HG02943 (cell line): Measurements from ENCODE around the gene DENND4C.
"Not testable (repeated sequence)": the region's sequence is repeated elsewhere in the genome, so short reads cannot be mapped to it uniquely, and the experiment has no call there.

Experiments used
- ATAC-seq: cut with Tn5 transposase; IDR thresholded peaks from one replicate; pipeline ENCODE4 v1.9.1; 2021; ENCODE audit warnings: mild to moderate bottlenecking, low read depth, moderate library complexity; ENCODE audit not compliant: unreplicated experiment

DENND4C gene

DNA sequence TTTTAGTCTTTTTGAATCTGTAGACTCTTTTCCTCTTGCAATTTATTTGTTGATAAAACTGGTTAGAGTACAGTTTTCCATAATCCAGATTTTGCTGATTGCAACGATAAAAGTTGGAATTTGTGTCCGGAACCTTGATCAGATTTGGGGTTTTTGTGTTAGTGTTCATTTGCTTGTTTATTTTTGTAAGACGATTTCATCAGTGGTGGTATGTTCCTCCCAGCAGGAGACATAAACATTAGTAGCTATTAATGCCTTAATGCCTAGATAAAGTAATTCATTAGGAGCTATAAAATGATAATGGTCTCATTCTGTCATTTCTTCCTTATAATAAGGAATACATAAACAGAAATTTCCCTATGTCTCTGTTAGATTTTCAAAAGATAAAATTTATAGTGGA is 128.2 kb downstream of the DENND4C start:
- ATAC-seq, result no peak

DNA sequence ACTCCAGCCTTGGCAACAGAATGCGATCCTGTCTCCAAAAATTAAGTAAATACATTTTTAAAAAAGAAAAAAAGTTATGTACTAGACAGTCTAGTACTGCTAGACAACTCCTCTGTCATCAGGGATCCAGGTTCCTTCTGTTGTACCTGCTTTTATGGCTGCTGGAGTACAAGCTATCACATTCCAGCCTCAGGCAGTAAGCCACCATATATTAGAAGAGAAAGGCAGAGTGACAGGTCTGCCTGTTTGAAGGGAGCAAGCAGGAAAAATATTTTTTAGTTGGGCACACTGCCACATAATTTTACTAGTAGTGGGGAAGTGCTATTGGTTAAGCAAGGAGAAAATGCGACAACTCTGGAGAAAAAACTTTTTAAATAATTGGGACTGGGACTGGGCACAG is 138.6 kb downstream of the DENND4C start:
- no peak for ATAC-seq

DNA sequence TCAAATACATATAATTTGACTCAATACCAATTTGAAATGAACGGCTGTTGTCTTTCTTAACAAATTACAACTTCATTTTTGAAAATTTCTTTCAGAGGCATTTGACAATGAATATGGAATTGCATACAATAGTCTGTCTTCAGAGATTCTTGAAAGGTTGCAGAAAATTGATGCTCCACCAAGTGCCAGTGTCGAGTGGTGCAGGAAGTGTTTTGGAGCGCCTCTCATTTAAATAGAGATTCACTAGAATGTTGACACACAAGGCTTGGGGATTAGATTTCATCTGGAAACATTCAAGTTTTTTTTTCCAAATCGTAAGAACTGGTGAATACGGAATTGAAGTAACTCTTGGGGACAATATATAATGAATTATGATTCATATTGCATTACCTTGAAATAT is 141.4 kb downstream of the DENND4C start:
- ATAC-seq, result no peak

DNA sequence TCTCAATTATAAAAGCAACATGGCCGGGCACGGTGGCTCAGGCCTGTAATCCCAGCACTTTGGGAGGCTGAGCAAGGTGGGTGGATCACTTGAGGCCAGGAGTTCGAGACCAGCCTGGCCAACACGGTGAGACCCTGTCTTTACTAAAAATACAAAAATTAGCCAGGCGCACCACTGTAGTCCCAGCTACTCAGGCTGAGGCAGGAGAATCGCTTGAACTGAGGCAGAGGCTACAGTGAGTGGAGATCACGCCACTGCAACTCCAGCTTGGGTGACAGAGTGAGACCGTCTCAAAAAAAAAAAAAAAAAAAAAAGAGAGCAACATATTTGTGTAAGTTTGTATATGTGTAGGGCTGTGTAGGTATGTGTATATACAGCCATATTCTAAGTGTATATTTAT is 142.1 kb downstream of the DENND4C start:
- ATAC-seq, result no peak

DNA sequence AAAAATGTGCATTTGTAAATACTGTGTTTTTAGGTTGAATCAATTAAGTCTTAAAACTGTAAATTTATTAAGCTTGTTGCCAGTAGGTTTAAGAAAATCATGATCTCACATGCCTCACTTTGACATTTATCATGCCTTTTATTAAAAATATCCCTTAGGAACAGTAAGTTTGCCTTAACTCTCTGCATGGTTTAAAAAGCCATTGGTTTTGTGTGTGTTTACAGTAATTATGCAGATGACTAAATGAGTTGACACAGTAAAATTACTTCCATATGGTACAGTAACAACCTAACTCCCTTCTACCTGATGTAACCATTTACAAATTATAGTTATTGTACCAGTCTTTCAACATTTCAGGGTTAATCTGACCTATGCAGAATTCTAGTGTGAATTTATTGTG is 143.0 kb downstream of the DENND4C start:
- no peak for ATAC-seq

DNA sequence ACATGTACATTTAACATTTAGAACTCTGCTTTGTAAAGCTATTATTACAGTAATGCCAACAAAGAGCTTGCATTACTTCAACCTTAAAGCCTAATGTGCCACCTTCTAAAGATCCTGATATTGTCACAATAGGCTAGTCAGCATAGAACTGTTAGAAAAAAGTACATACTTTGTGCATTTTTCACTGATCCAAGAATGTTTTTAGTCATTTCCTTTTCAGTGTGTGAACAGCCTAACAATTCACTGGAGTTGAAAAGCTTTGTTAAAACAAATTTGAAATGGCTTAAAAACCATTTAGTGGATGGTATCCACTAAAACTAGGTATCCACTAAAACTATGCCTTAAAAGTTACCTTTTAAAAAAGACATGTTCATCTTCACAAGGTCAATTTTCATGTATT is 145.0 kb downstream of the DENND4C start:
- no peak for ATAC-seq

DNA sequence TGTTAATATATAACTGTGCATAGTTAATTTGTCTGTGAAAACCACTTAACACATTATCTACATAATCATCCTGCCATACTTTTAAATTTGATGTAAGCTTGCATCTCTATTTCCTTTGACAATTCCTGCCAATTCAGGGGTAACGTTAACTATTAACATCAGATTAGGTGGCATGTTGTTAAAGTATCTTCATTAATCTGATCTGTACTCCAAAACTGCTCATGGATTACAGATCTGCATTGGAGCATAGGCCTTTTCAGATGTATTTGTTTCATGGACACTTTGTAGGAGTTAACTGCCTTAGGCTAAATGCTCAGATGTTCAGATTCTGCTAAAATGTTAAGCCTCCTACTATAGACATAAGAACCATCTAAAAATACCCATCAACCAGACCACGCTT is 146.4 kb downstream of the DENND4C start:
- no peak for ATAC-seq

DNA sequence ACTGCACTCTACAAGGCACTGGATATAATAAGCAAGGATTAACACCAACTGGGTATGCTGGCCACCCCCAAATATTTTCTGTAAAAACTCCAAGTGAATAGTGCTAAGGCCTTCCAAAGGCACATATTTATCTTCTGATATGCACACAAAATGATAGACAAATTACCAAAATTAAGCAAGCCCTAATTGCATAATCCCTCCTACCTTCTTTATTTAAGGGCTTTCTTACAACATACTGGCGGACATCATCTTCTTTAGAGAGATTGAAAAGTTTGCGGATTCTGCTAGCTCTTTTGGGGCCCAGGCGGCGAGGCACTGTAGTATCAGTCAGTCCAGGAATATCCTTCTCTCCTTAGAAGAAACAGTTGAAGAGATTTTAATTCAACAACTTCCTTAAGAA is 147.7 kb downstream of the DENND4C start:
- no peak for ATAC-seq

DNA sequence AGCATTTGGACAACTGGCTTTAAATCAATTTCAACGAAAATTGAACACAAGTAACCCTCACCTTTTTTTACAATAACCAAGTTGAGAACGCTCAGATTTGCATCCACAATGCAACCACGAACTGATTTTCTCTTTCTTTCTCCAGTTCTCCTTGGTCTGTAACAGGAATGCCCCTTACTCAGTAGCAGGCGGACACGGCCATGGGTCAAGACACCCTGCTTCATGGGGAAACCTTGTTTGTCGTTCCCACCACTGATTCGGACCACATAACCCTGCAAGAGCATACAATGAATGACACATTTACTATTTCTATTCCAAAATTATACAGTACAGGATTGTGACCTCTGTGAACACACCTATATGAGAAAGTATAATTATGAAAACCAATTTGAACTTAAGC is 148.2 kb downstream of the DENND4C start:
- ATAC-seq, result no peak

DNA sequence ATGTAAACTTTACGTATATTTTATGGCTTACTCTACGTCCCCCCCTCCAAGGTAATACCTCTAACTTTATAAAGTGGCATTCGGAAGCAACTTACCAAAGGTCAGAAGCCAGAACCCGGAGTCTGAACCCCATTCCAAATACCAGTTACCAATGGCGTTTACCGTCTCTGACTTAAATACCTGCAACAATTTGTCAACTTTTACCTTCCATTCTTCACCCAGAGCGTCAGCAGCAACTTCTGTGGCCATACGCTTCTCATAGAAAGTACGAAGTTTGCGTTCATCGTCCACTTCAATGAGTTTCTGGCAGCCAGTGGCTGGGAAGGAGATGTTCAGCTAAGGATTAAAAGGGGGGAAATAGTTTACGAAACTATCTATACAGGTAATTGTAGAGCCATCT is 148.8 kb downstream of the DENND4C start:
- no peak for ATAC-seq

DNA sequence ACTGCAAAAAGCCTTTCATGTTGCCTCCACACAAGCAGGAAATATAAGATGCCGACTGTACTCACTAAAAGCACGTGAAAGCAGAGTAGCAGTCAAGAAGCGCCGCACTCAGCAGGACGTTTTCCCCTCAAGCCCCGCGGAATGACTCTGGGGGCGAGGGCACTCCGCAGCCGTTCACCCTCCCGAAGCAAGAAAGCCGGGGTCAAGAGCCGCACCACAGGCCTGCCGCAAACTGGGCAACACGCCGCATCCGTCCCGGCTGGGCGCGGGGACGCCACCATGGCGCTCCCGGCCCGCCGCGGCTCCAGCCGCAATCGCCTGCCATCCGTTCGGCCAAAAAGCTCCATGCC is 149.2 kb downstream of the DENND4C start:
- peak; percentile 32 for ATAC-seq

DNA sequence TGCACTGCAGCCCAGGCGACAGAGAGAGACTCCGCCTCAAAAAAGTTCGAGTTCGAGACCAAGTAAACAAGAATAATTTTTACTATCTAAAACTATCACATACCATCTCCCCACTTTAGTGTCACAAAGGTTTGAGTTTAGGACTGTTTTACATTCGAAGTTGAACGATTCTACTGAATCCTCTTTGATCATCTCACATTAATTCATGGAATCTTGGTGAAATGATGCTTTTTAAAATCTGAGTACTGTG is 150.3 kb downstream of the DENND4C start:
- ATAC-seq, result no peak

DNA sequence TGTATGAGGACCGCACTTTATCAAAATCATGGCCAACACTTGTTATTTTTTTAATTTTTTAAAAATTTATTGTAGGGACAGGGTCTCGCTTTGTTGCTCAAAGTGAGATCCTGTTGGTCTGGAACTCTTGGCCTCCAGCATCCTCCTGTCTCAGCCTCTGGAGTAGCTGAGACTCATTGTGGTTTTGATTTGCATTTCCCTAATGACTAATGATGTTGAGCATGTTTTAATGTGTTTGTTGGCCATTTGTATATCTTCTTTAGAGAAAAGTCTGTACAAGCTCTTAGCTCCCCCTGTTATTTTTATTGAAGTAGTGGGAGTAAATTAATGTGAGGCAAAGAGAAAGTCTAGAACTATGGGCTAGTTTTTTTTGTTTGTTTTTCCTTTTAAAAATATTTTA is 151.2 kb downstream of the DENND4C start:
- ATAC-seq, result no peak

DNA sequence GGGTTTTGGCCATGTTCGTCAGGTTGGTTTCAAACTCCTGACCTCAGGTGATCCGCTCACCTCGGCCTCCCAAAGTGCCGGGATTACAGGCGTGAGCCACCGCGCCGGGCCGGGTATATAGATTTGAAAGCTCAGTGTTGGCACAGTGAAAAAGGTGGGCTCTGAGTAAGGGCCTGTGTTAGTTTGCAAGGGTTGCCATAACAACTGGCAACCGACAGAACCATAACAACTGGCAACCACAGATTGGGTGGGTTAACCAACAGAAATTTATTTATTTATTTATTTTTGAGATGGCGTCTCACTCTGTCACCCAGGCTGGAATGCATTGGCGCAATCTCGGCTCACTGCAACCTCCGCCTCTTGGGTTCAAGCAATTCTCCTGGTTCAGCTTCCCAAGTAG is 154.7 kb downstream of the DENND4C start:
- ATAC-seq, result not testable (repeated sequence)

DNA sequence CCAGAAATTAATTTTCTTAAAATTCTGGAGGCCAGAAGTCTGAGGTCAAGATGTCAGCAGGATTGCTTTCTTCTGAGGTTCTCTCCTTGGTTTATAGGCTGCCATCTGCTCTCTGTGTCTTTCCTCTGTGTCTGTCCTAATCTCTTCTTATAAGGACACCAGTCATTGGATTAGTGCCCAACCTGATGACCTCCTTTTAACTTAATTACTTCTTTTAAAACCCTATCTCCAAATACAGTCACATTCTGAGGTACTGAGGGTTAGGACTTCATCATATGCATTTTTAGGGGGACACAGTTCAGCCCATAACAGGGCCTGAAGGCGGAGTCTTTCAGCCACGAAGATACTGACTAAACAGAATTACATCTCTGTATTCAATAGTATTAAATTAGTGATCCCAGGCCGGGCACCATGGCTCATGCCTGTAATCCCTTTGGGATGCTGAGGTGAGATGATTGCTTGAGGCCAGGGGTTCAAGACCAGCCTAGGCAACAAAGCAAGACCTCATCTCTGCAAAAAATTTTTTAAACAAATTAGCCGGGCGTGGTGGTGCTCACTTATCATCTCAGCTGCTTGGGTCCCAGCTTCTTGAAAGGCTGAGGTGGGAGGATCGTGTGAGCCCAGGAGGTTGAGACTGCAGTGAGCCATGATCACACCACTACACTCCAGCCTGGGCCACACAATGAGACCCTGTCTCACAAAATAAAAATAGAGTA is 155.5 kb downstream of the DENND4C start:
- no peak for ATAC-seq

DNA sequence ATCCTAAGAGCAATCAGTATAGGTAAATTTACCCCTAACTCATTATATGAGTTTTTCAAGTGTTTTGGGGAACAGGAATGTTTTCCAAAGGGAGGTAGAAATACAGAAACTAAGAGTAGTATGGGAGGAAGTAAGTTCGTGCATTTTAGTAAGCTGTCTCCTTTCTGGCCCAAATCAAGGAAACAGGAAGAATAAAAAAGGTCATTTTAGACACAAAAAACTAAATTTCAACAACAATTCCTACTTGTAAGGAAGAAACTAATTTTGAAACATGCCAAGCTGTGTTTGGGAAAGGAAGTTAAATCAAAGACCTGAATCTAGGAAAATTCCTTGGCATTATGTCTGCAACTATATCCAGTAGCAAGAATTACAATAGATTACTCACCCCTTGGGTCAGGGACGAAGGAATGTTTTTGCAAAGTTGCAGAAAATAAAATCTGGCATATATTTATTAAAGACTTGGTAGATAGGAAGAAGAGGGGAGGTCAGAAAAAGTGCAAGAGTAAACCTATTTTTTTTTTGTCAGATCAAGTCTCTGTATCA is 156.1 kb downstream of the DENND4C start:
- no peak for ATAC-seq

DNA sequence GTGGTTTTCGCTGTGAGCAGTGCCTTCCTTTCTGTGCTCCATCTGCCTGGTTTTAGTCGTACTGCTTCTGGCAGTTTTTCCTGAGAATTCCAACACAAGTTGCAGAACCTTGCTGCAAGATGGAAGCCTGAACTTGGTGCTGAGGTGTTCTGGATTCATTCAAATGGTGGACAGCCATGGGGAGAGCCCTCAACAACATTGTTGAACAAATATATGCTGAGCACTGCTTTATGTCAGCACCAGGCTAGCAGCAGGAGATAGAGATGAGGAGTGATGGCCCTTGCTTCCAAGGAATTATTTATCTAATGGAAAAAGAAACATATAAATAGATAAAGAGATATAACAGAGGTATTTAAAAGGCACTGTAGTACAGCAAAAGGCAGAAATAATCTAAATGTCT is 156.8 kb downstream of the DENND4C start:
- ATAC-seq, result no peak

DNA sequence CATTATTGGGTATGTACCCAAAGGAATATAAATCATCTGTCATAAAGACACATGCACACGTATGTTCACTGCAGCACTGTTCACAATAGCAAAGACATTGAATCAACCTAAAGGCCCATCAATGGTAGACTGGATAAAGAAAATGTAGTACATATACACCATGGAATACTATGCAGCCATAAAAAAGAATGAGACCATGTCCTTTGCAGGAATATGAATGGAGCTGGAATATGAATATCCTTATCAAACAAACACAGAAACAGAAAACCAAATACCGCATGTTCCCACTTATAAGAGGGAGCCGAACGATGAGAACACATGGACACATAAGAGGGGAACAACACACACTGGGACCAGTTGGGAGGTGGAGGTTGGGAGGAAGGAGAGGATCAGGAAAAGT is 159.0 kb downstream of the DENND4C start:
- ATAC-seq, result not testable (repeated sequence)

DNA sequence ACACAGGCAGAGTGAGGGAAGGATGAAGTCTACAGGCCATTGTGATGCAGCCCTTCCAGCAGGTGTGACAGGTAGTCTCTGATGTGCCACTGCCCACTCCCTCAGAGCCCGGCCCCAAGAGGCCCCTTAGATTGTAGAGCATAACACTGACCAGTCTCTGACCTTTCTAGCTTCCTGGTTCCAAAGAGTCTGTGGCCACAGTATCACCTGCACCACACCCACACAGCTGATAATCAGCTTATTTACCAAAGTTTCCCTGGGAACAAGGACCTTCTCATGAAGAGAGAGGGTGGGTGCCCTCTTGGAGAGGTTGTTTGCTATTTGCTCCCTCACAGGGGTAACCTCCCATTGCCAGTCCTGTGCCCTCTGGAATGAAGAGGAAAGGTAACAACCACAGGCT is 167.4 kb downstream of the DENND4C start:
- no peak for ATAC-seq

DNA sequence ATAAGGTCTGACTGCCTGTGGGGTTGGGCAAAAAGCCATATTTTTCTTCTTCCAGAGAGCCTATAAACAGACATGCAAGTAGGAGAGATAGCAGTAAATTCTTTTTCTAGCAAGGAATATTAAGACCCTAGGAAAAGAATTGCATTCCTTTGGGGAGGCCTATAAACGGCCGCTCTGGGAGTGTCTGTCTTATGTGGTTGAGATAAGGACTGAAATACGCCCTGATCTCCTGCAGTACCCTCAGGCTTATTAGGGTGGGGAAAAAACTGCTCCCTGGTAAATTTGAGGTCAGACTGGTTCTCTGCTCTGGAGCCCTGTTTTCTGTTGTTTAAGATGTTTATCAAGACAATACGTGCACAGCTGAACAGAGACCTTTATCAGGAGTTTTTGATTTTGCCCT is 172.7 kb downstream of the DENND4C start:
- not testable (repeated sequence) for ATAC-seq

DNA sequence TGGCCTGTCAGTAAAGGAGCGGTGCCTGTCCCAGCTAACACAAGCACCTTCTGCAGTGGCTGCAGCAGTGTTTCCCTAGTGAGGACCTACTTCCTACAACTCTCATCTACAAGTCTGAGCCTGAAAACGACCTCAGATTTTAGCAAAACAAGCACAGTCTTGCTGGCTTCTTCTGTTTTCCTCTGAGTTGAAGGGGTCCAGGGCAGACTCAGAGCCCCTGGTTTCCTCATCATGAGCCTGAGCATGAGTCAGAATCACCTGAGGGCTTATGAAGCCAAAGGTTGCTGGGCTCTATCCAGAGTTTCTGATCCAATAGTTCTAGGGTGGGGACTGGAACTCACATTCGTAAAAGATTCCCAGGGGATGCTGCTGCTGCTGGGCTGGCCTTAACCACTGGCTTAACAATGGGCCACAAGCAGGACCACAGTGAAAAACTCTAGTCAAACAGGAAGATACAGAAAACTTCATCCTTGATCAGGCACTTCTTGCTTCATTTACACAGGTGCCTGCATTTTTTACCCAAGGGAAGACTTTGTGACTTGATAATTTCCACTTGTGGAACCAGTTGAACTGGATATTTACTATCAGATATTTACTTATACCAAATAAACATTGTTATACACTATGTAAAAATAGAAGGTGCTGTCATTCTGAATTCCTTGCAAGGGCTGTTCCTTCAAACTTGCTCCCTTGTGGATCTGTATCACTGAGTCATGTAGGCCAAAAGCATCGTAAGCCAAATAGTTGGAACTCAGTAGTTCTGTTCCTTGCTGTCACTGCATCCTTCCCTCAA is 174.0 kb downstream of the DENND4C start:
- ATAC-seq, result no peak

DNA sequence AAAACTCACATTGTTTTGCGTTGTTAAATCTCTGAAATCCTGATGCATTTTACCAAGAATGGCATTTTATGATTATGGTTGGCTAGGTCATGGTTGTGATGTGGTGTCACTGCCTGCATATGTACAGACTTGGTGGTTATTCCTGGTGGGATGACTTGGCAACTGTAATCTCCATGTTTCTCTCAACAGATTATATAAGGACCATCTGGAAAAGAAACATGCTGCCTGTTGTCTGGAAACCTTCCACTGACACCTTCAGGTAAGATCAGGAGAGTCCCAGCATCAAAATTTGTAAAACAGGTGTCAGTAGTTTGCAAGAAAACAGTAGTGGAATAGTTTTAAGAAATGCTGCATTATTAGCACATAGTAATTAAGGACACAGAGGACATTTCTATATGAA is 175.3 kb downstream of the DENND4C start:
- no peak for ATAC-seq
